K562 (cell line): ENCODE data around the gene CPOX. TPM values are rescaled to one million over a fixed set of nuclear protein-coding genes. Genes with fewer than 3 reads are reported as not detected.
A peak's percentile ranks its signal among the peaks of the same experiment; 100 is the strongest.

Source experiments
- EP300 ChIP-seq: IDR thresholded peaks from 2 replicates; pipeline ENCODE4 v1.6.1; 2012; ENCODE audit warnings: low read length, improper control_type of control experiment
- GABPA ChIP-seq: fragments of 200-800 bp; sonication (Bioruptor generic); conservative IDR thresholded peaks from 2 replicates; pipeline ENCODE4 v1.6.1; 2016; ENCODE audit warnings: low read depth, missing genetic modification characterization, missing compliant biosample characterization
- SPI1 ChIP-seq: IDR thresholded peaks from 2 replicates; pipeline ENCODE4 v1.6.1; 2011; ENCODE audit warnings: low read depth, low read length, control low read depth, borderline replicate concordance
- TEAD4 ChIP-seq, 2 experiments: sonication (generic) in 1 of 2; formaldehyde crosslinking in 1 of 2; IDR thresholded peaks; 2 replicates each; pipeline versions ENCODE4 v1.6.1 to v1.8.0; 2012 to 2022; ENCODE audit warnings: borderline replicate concordance in 1 of 2, inconsistent platforms in 1 of 2, low read length in 1 of 2, mild to moderate bottlenecking in 1 of 2, missing genetic modification reagents in 1 of 2
- ZNF830 ChIP-seq: fragments of 250-450 bp; sonication (Bioruptor Pico); IDR thresholded peaks from 2 replicates; pipeline ENCODE4 v1.5.0; 2021; ENCODE audit warnings: mild to moderate bottlenecking
- polyA plus RNA-seq, 8 experiments: library from polyadenylated mRNA; depleted of rRNA in 4 of 8; stranded (reverse) in 5 of 8; unstranded in 3 of 8; fragments of >200 nt; fragmentation: Nextera tagmentation in 2 of 8; fragmentation: Illumina TruSeq in 1 of 8; extraction: Ambion mirVana in 2 of 8; extraction: Trizol in 1 of 8; gene quantifications; 2 replicates each; pipeline versions ENCODE4 v1.2.1 to v1.2.3, GENCODE V29; 2011 to 2014; ENCODE audit warnings: inconsistent platforms in 1 of 8, missing spikeins in 1 of 8
- total RNA-seq, 7 experiments: library from RNA; depleted of rRNA in 6 of 7; stranded (reverse); fragments of >200 nt in 6 of 7; fragmentation: Illumina TruSeq in 2 of 7; extraction: Trizol in 2 of 7; gene quantifications; 2 replicates each; pipeline versions ENCODE4 v1.2.1 to v1.2.3, GENCODE V29; 2011 to 2021; ENCODE audit warnings: low replicate concordance in 1 of 7
- TF ChIP-seq, protein P1 (sequence below): sonication (generic); formaldehyde crosslinking; IDR thresholded peaks from 2 replicates; pipeline ENCODE4 v1.8.0; 2023; ENCODE audit warnings: mild to moderate bottlenecking, missing genetic modification reagents
- TF ChIP-seq, protein P2 (sequence below): fragments of 450-650 bp; IDR thresholded peaks from 2 replicates; pipeline ENCODE4 v1.6.1; 2017; ENCODE audit warnings: antibody characterized with exemption, mild to moderate bottlenecking

Gene CPOX
- total and polyA plus RNA-seq, 9 of the 15 experiments (the other 6 are each of a cell fraction or from before 2014, with no cell fraction given): 14.6 to 82.1 (median 24.8) TPM

GRCh38 chr3:98553753-98554152 lies 39.7 kb downstream of the CPOX start (continued):
- TF ChIP-seq, protein P1, sequence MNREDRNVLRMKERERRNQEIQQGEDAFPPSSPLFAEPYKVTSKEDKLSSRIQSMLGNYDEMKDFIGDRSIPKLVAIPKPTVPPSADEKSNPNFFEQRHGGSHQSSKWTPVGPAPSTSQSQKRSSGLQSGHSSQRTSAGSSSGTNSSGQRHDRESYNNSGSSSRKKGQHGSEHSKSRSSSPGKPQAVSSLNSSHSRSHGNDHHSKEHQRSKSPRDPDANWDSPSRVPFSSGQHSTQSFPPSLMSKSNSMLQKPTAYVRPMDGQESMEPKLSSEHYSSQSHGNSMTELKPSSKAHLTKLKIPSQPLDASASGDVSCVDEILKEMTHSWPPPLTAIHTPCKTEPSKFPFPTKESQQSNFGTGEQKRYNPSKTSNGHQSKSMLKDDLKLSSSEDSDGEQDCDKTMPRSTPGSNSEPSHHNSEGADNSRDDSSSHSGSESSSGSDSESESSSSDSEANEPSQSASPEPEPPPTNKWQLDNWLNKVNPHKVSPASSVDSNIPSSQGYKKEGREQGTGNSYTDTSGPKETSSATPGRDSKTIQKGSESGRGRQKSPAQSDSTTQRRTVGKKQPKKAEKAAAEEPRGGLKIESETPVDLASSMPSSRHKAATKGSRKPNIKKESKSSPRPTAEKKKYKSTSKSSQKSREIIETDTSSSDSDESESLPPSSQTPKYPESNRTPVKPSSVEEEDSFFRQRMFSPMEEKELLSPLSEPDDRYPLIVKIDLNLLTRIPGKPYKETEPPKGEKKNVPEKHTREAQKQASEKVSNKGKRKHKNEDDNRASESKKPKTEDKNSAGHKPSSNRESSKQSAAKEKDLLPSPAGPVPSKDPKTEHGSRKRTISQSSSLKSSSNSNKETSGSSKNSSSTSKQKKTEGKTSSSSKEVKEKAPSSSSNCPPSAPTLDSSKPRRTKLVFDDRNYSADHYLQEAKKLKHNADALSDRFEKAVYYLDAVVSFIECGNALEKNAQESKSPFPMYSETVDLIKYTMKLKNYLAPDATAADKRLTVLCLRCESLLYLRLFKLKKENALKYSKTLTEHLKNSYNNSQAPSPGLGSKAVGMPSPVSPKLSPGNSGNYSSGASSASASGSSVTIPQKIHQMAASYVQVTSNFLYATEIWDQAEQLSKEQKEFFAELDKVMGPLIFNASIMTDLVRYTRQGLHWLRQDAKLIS: no peak
- TF ChIP-seq ZNF830 (no peak), EP300 (0 out of 2 replicates have a peak, but pooled peaks have one; percentile 35), GABPA (tag) (peak; percentile 32; the same call in 1 of the 2 replicates), TEAD4 (IDR thresholded peaks at IDR 0.05; ENCODE audit: low read length) (peak; percentile 52; the same call in 1 of the 2 replicates), TEAD4 (CRISPR knock-in tag; IDR thresholded peaks at IDR 0.05; ENCODE audit: borderline replicate concordance) (no peak), SPI1 (peak; percentile 55; the same call in 1 of the 2 replicates)
- TF ChIP-seq, protein P2, sequence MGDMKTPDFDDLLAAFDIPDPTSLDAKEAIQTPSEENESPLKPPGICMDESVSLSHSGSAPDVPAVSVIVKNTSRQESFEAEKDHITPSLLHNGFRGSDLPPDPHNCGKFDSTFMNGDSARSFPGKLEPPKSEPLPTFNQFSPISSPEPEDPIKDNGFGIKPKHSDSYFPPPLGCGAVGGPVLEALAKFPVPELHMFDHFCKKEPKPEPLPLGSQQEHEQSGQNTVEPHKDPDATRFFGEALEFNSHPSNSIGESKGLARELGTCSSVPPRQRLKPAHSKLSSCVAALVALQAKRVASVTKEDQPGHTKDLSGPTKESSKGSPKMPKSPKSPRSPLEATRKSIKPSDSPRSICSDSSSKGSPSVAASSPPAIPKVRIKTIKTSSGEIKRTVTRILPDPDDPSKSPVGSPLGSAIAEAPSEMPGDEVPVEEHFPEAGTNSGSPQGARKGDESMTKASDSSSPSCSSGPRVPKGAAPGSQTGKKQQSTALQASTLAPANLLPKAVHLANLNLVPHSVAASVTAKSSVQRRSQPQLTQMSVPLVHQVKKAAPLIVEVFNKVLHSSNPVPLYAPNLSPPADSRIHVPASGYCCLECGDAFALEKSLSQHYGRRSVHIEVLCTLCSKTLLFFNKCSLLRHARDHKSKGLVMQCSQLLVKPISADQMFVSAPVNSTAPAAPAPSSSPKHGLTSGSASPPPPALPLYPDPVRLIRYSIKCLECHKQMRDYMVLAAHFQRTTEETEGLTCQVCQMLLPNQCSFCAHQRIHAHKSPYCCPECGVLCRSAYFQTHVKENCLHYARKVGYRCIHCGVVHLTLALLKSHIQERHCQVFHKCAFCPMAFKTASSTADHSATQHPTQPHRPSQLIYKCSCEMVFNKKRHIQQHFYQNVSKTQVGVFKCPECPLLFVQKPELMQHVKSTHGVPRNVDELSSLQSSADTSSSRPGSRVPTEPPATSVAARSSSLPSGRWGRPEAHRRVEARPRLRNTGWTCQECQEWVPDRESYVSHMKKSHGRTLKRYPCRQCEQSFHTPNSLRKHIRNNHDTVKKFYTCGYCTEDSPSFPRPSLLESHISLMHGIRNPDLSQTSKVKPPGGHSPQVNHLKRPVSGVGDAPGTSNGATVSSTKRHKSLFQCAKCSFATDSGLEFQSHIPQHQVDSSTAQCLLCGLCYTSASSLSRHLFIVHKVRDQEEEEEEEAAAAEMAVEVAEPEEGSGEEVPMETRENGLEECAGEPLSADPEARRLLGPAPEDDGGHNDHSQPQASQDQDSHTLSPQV: peak; percentile 39; the same call in 1 of the 2 replicates
